Stimulated activated memory B cell treated with anti-CD40 and anti-IgM and Interleukin-4, amounts not matched to agents 10 μg/mL and 1 μg/mL and 100 μg/mL, for 72 hours (primary cell): Measurements from ENCODE around the gene HOXA7.

Experiments
- ATAC-seq: fragments of 150-1000 bp; cut with Tn5 transposase; 2 replicates; pipeline ENCODE4 v1.10.0; 2021
- H3K27ac Mint-ChIP-seq: one replicate; pipeline ENCODE4 v1.8.0; 2022; ENCODE audit warnings: mild to moderate bottlenecking, mixed read lengths
- H3K27me3 Mint-ChIP-seq: one replicate; pipeline ENCODE4 v1.8.0; 2022; ENCODE audit warnings: mixed read lengths
- H3K36me3 Mint-ChIP-seq: one replicate; pipeline ENCODE4 v1.8.0; 2022; ENCODE audit warnings: mixed read lengths
- H3K4me1 Mint-ChIP-seq: one replicate; pipeline ENCODE4 v1.8.0; 2022; ENCODE audit warnings: mixed read lengths
- H3K4me3 Mint-ChIP-seq: one replicate; pipeline ENCODE4 v1.8.0; 2022; ENCODE audit warnings: mild to moderate bottlenecking, moderate library complexity, mixed read lengths
- H3K9me3 Mint-ChIP-seq: one replicate; pipeline ENCODE4 v1.8.0; 2022; ENCODE audit warnings: mixed read lengths

The HOXA7 gene

GRCh38 chr7:27170426-27171324, 14.2 kb upstream of the HOXA7 start:
- Mint-ChIP-seq H3K4me1 (peaks cover 25% of the 10 kb centered on the region), H3K27me3 (peaks cover 74% of the 10 kb centered on the region), H3K27ac (no peak overlapping the region), H3K4me3 (no peak overlapping the region), H3K9me3 (no peaks in the 10 kb centered on the region), H3K36me3 (no peaks in the 10 kb centered on the region)
- no peak for ATAC-seq

GRCh38 chr7:27169658-27170425, 13.4 kb upstream of the HOXA7 start:
- no peaks in the 10 kb centered on the region for H3K9me3 Mint-ChIP-seq
- no peak overlapping the region for H3K27ac Mint-ChIP-seq
- no peak overlapping the region for H3K4me3 Mint-ChIP-seq
- H3K36me3 Mint-ChIP-seq, result no peaks in the 10 kb centered on the region
- H3K27me3 Mint-ChIP-seq, result peaks cover 68% of the 10 kb centered on the region
- H3K4me1 Mint-ChIP-seq, result peaks cover 22% of the 10 kb centered on the region
- ATAC-seq, result no peak

GRCh38 chr7:27168265-27168947, 11.9 kb upstream of the HOXA7 start:
- Mint-ChIP-seq H3K36me3 (no peaks in the 10 kb centered on the region), H3K27ac (no peak overlapping the region), H3K4me1 (peaks cover 19% of the 10 kb centered on the region), H3K9me3 (no peaks in the 10 kb centered on the region), H3K27me3 (peaks cover 74% of the 10 kb centered on the region), H3K4me3 (no peak overlapping the region)
- no peak for ATAC-seq

GRCh38 chr7:27167916-27168264, 11.4 kb upstream of the HOXA7 start:
- Mint-ChIP-seq H3K4me1 (peaks cover 19% of the 10 kb centered on the region), H3K27ac (no peak overlapping the region), H3K9me3 (no peaks in the 10 kb centered on the region), H3K27me3 (peaks cover 79% of the 10 kb centered on the region), H3K36me3 (no peaks in the 10 kb centered on the region), H3K4me3 (no peak overlapping the region)
- ATAC-seq, result no peak

GRCh38 chr7:27166531-27167505, 10.3 kb upstream of the HOXA7 start:
- no peak for ATAC-seq
- H3K27ac Mint-ChIP-seq, result peak overlapping the region; percentile 61
- H3K4me3 Mint-ChIP-seq, result peak overlapping the region; percentile 15
- peaks cover 79% of the 10 kb centered on the region for H3K27me3 Mint-ChIP-seq
- no peaks in the 10 kb centered on the region for H3K9me3 Mint-ChIP-seq
- peaks cover 13% of the 10 kb centered on the region for H3K4me1 Mint-ChIP-seq
- H3K36me3 Mint-ChIP-seq, result no peaks in the 10 kb centered on the region

- Mint-ChIP-seq H3K27ac (no peak overlapping the region), H3K36me3 (no peaks in the 10 kb centered on the region), H3K27me3 (peaks cover 76% of the 10 kb centered on the region), H3K4me3 (peak overlapping the region; percentile 29), H3K4me1 (peaks cover 10% of the 10 kb centered on the region), H3K9me3 (no peaks in the 10 kb centered on the region)
- ATAC-seq, result no peak
These were observed 9.6 kb upstream of the HOXA7 start for GRCh38 chr7:27165996-27166530.

GRCh38 chr7:27165089-27165995, 8.9 kb upstream of the HOXA7 start, which contains the start of gene HOXA9:
HOXA9 (minus strand) TSS chr7:27165537; CDS start chr7:27165457, 80 bp downstream.
- Mint-ChIP-seq H3K4me1 (peaks cover 14% of the 10 kb centered on the region), H3K27ac (no peak within 1 kb of the TSS), H3K36me3 (no peaks in the 10 kb centered on the region), H3K27me3 (peaks cover 73% of the 10 kb centered on the region), H3K4me3 (peak within 1 kb of the TSS; percentile 31), H3K9me3 (no peaks in the 10 kb centered on the region)
- ATAC-seq, result no peak

- H3K4me3 Mint-ChIP-seq, result peak overlapping the region; percentile 31
These were observed 8.1 kb upstream of the HOXA7 start for GRCh38 chr7:27164367-27165088.

GRCh38 chr7:27164045-27164366, 7.5 kb upstream of the HOXA7 start:
- no peaks in the 10 kb centered on the region for H3K36me3 Mint-ChIP-seq
- peak overlapping the region; percentile 9 for H3K4me3 Mint-ChIP-seq
- H3K4me1 Mint-ChIP-seq, result peaks cover 14% of the 10 kb centered on the region
- peaks cover 77% of the 10 kb centered on the region for H3K27me3 Mint-ChIP-seq
- no peak overlapping the region for H3K27ac Mint-ChIP-seq
- H3K9me3 Mint-ChIP-seq, result no peaks in the 10 kb centered on the region
- ATAC-seq, result no peak

More at GRCh38 chr7:27164367-27165088, 8.1 kb upstream of the HOXA7 start:
- Mint-ChIP-seq H3K4me1 (peaks cover 14% of the 10 kb centered on the region), H3K27me3 (peaks cover 76% of the 10 kb centered on the region), H3K27ac (no peak overlapping the region), H3K9me3 (no peaks in the 10 kb centered on the region), H3K36me3 (no peaks in the 10 kb centered on the region)
- ATAC-seq, result no peak

GRCh38 chr7:27163288-27164044, 7.0 kb upstream of the HOXA7 start:
- Mint-ChIP-seq H3K4me3 (no peak overlapping the region), H3K9me3 (no peaks in the 10 kb centered on the region), H3K27me3 (peaks cover 77% of the 10 kb centered on the region), H3K27ac (no peak overlapping the region), H3K4me1 (peaks cover 8% of the 10 kb centered on the region), H3K36me3 (no peaks in the 10 kb centered on the region)
- ATAC-seq, result no peak

GRCh38 chr7:27162561-27163287, 6.2 kb upstream of the HOXA7 start:
- Mint-ChIP-seq H3K4me1 (peaks cover 11% of the 10 kb centered on the region), H3K9me3 (peaks cover 6% of the 10 kb centered on the region), H3K27me3 (peaks cover 77% of the 10 kb centered on the region), H3K36me3 (no peaks in the 10 kb centered on the region), H3K4me3 (no peak overlapping the region), H3K27ac (no peak overlapping the region)
- ATAC-seq, result no peak
